SK-N-SH (cell line): Measurements from ENCODE around the gene GVQW3. TPM values are rescaled to one million over a fixed set of nuclear protein-coding genes. Genes with fewer than 3 reads are reported as not detected.

Experiments used
- CTCF ChIA-PET: fragments of 300-600, 350-600 bp; formaldehyde crosslinking; extraction: SDS; loops from one replicate; lab custom pipeline; 2021; lab: Yijun Ruan, JAX
- POLR2A ChIA-PET: fragments of 350-600 bp; sonication (Branson Sonifier 250); formaldehyde crosslinking; extraction: SDS; loops from one replicate; lab custom pipeline; 2020; ENCODE audit warnings: antibody characterized with exemption, inconsistent platforms; lab: Yijun Ruan, JAX
- DNase-seq: peaks from one replicate; pipeline ENCODE4 v3.0.0; 2012
- H2AFZ ChIP-seq: fragments of 200-600 bp; sonication (generic); 2 replicates; pipeline ENCODE4 v1.8.1; 2016; ENCODE audit warnings: antibody characterized with exemption, mild to moderate bottlenecking, low read depth
- H3F3A ChIP-seq: fragments of 200-600 bp; sonication (generic); replicated peaks from 2 replicates; pipeline ENCODE3; 2016; ENCODE audit warnings: antibody characterized with exemption, mild to moderate bottlenecking; ENCODE audit not compliant: insufficient read depth
- H3K27ac ChIP-seq, 2 experiments: fragments of 200-500 bp in 1 of 2; fragments of 200-600 bp in 1 of 2; sonication (Bioruptor generic) in 1 of 2; sonication (generic), shearing (Covaris generic) in 1 of 2; 2 replicates each; pipeline versions ENCODE4 v1.5.1 to v1.6.1; 2014 to 2016; ENCODE audit warnings: low read depth in 2 of 2, inconsistent platforms in 1 of 2, low read length in 1 of 2, mild to moderate bottlenecking in 1 of 2, mixed read lengths in 1 of 2
- H3K27me3 ChIP-seq: fragments of 200-600 bp; sonication (generic), shearing (Covaris generic); 2 replicates; pipeline ENCODE4 v1.6.1; 2016; ENCODE audit warnings: mixed run types; ENCODE audit not compliant: insufficient read depth
- H3K36me3 ChIP-seq, 2 experiments: fragments of 200-500 bp in 1 of 2; fragments of 200-600 bp in 1 of 2; sonication (Bioruptor generic) in 1 of 2; sonication (generic) in 1 of 2; replicated peaks in 1 of 2; 2 replicates each; pipeline versions ENCODE3 to v1.5.1; 2014 to 2016; ENCODE audit warnings: low read length in 1 of 2, mild to moderate bottlenecking in 1 of 2; ENCODE audit not compliant: insufficient read depth in 2 of 2, control insufficient read depth in 1 of 2
- H3K4me1 ChIP-seq, 2 experiments: fragments of 200-500 bp in 1 of 2; fragments of 200-600 bp in 1 of 2; sonication (Bioruptor generic) in 1 of 2; sonication (generic), shearing (Covaris generic) in 1 of 2; 2 replicates each; pipeline versions ENCODE4 v1.5.1 to v1.6.1; 2014 to 2016; ENCODE audit warnings: low read depth in 1 of 2, low read length in 1 of 2, mixed run types in 1 of 2; ENCODE audit not compliant: insufficient read depth in 2 of 2, control insufficient read depth in 1 of 2
- H3K4me2 ChIP-seq: fragments of 200-600 bp; sonication (generic), shearing (Covaris generic); 2 replicates; pipeline ENCODE4 v1.6.1; 2017; ENCODE audit warnings: mixed run types
- H3K4me3 ChIP-seq, 2 experiments: fragments of 200-500 bp in 1 of 2; fragments of 200-600 bp in 1 of 2; sonication (Bioruptor generic) in 1 of 2; sonication (generic), shearing (Covaris generic) in 1 of 2; 2 replicates each; pipeline versions ENCODE4 v1.5.1 to v1.8.1; 2014 to 2016; ENCODE audit warnings: low read depth in 2 of 2, inconsistent platforms in 1 of 2, low read length in 1 of 2, mild to moderate bottlenecking in 1 of 2, mixed read lengths in 1 of 2, moderate library complexity in 1 of 2
- H3K79me2 ChIP-seq: fragments of 200-600 bp; sonication (generic); 2 replicates; pipeline ENCODE4 v1.8.1; 2017; ENCODE audit warnings: mild to moderate bottlenecking; ENCODE audit not compliant: insufficient read depth
- H3K9ac ChIP-seq: fragments of 200-600 bp; sonication (generic); 2 replicates; pipeline ENCODE4 v1.6.1; 2017; ENCODE audit warnings: mixed run types
- H3K9me2 ChIP-seq: fragments of 200-600 bp; sonication (generic); 2 replicates; pipeline ENCODE4 v1.6.1; 2017; ENCODE audit warnings: mixed run types
- H3K9me3 ChIP-seq: fragments of 200-600 bp; sonication (generic); 2 replicates; pipeline ENCODE4 v1.6.1; 2017; ENCODE audit warnings: mixed run types, mild to moderate bottlenecking, moderate library complexity
- H4K20me1 ChIP-seq: fragments of 200-600 bp; sonication (generic); 2 replicates; pipeline ENCODE4 v1.6.1; 2017; ENCODE audit warnings: mild to moderate bottlenecking, mixed run types; ENCODE audit not compliant: insufficient read depth
- CTCF ChIP-seq: fragments of 200-600 bp; sonication (generic); IDR thresholded peaks from 2 replicates; pipeline ENCODE4 v1.6.1; 2017; ENCODE audit warnings: antibody characterized with exemption, mild to moderate bottlenecking, moderate library complexity
- ELF1 ChIP-seq: IDR thresholded peaks from 2 replicates; pipeline ENCODE4 v1.4.0; 2012
- FOSL2 ChIP-seq: IDR thresholded peaks from 2 replicates; pipeline ENCODE4 v1.4.0; 2012; ENCODE audit warnings: low read depth, mild to moderate bottlenecking, moderate library complexity, borderline replicate concordance
- FOXJ3 ChIP-seq: sonication (generic); formaldehyde crosslinking; IDR thresholded peaks from 2 replicates; pipeline ENCODE4 v1.5.1; 2020; ENCODE audit warnings: mild to moderate bottlenecking, missing genetic modification reagents
- FOXM1 ChIP-seq: IDR thresholded peaks from 2 replicates; pipeline ENCODE4 v1.4.0; 2012; ENCODE audit warnings: low read depth, mild to moderate bottlenecking
- GATA2 ChIP-seq: sonication (generic); formaldehyde crosslinking; IDR thresholded peaks from 2 replicates; pipeline ENCODE4 v1.5.0; 2020; ENCODE audit warnings: mild to moderate bottlenecking, missing genetic modification reagents
- MEF2A ChIP-seq: IDR thresholded peaks from 2 replicates; pipeline ENCODE4 v1.4.0; 2012; ENCODE audit warnings: low read depth, borderline replicate concordance
- RCOR1 ChIP-seq: fragments of 150-350 bp; IDR thresholded peaks from 2 replicates; pipeline ENCODE4 v1.6.1; 2017; ENCODE audit warnings: antibody characterized with exemption, low read length
- RXRA ChIP-seq: IDR thresholded peaks from 2 replicates; pipeline ENCODE4 v1.4.0; 2012; ENCODE audit warnings: low read depth, mild to moderate bottlenecking, borderline replicate concordance
- SIN3A ChIP-seq: IDR thresholded peaks from 2 replicates; pipeline ENCODE4 v1.6.1; 2012; ENCODE audit warnings: low read depth, mild to moderate bottlenecking, low read length, moderate library complexity, borderline replicate concordance
- WGBS: methylation state at CpG from one replicate; pipeline ENCODE4 v1.1.6; 2017; ENCODE audit warnings: low lambda C conversion rate; 5-methylcytosine and 5-hydroxymethylcytosine counted together
- polyA plus RNA-seq, 3 experiments: library from polyadenylated mRNA; depleted of rRNA; stranded (reverse); fragments of >200 nt; gene quantifications; 2 replicates each; pipeline ENCODE4 v1.2.3, GENCODE V29; 2012
- TF ChIP-seq, protein P1 (sequence below): IDR thresholded peaks from 2 replicates; pipeline ENCODE4 v1.4.0; 2012; ENCODE audit warnings: low read depth
- TF ChIP-seq, protein P2 (sequence below): IDR thresholded peaks from 2 replicates; pipeline ENCODE4 v1.6.1; 2012; ENCODE audit warnings: mild to moderate bottlenecking, low read depth, low read length, moderate library complexity
- TF ChIP-seq, protein P3 (sequence below): fragments of 150-350 bp; IDR thresholded peaks from 2 replicates; pipeline ENCODE4 v1.6.1; 2017; ENCODE audit warnings: antibody characterized with exemption, low read length, low read depth, borderline replicate concordance
- TF ChIP-seq, protein P4 (sequence below): IDR thresholded peaks from 2 replicates; pipeline ENCODE4; 2012

Gene GVQW3
- polyA plus RNA-seq, 1 of the 3 experiments (the other 2 are of a cell fraction): 2.3 TPM

DNA sequence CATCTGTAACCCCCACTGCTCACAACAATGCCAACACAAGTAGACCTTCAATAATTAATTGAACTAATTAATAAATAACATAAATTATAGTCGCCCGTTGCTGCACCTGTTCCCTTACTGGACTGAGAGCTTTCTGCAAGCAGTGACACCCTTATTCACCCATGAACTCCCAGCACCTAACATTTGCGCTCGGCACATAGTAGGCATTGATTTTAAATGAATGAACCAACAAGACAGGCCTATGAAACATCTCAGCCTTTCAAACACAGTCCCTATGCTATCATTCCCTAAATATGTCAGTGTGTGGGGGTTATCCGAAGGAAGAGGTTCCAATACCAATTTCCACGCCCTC, 1.3 kb upstream of the GVQW3 start:
- Histone ChIP-seq H3K9me3 (no peaks in the 10 kb centered on the region), H2AFZ (0 out of 2 replicates have a peak overlapping the region, but pooled peaks have one; percentile 78), H3K4me1 (peaks cover 17 to 26% of the 10 kb centered on the region in 2 experiments; a peak in 3 of 4 replicates), H3K9me2 (no peaks in the 10 kb centered on the region), H3K27ac (no peak overlapping the region)
- TF ChIP-seq ELF1: no peak
- no peak for TF ChIP-seq FOXM1
- TF ChIP-seq RCOR1: no peak
- no peak for TF ChIP-seq CTCF
- TF ChIP-seq, all 33 proteins: peak for 0
- peaks cover 58% of the 10 kb centered on the region for H3K79me2 ChIP-seq
- ChIA-PET CTCF (interaction anchor here (1.4 kb wide), 1 partner anchor 133 kb away, joined by 3 read pairs; no protein-coding TSS in a partner anchor), POLR2A (no interaction called here)
- no peak for DNase-seq
- H3K4me3 ChIP-seq: peak overlapping the region; percentile 78 to 85
- peaks cover 28% of the 10 kb centered on the region for H4K20me1 ChIP-seq
- 41% methylated on average over 6 of the region's 6 CpGs for WGBS
- H3F3A ChIP-seq: no peaks in the 10 kb centered on the region
- H3K36me3 ChIP-seq: no peaks in the 10 kb centered on the region
- H3K4me2 ChIP-seq: peak overlapping the region; percentile 86
- H3K9ac ChIP-seq: peak overlapping the region; percentile 86
- H3K27me3 ChIP-seq: no peaks in the 10 kb centered on the region

DNA sequence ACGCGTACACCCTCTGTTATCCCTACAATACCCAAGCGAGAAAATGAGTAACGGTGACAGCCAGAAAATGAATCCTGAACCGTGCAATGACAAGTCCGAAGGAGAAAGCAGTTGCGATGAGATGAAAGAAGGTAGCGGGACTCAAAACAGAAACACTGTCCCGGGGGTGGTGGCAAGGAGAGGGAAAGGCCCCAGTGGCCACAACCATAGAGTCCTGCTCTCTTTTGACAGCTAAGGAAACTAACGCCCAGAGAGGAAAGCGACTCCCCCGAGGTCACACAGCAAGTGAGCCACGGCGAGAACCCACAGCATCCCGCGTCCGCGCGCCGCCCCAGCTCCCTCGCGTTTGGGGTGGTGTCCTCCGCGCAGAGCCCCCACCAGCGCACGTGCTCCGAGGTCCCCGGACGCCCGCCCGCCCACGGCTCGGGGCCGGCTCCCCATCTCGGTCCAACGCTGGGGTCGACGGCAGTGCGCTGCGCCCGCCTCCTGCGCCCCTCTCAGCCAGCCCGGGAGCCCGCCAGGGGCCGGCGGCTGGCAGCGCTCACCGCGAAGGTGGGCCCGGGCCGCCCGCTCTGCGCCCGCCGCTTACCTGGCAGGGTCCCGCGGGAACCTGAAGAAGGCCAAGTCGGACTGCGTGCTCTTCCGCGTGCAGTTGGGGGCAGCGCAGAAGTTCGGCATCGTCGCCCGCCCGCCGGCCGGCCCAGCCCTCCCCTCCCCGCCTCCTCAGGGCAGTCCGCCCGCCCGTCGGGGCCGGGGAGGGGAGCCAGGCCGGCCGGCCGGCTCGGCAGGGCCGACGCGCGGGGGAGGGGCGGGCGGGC, 755 bp upstream of the GVQW3 start:
- peak overlapping the region; percentile 86 for H3K9ac ChIP-seq
- POLR2A ChIA-PET: no interaction called here
- TF ChIP-seq, protein P1, sequence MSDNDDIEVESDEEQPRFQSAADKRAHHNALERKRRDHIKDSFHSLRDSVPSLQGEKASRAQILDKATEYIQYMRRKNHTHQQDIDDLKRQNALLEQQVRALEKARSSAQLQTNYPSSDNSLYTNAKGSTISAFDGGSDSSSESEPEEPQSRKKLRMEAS: no peak
- TF ChIP-seq RXRA (no peak), SIN3A (no peak), CTCF (no peak), GATA2 (CRISPR knock-in tag) (no peak), ELF1 (no peak), MEF2A (no peak), FOXJ3 (no peak), FOSL2 (no peak)
- TF ChIP-seq, protein P2, sequence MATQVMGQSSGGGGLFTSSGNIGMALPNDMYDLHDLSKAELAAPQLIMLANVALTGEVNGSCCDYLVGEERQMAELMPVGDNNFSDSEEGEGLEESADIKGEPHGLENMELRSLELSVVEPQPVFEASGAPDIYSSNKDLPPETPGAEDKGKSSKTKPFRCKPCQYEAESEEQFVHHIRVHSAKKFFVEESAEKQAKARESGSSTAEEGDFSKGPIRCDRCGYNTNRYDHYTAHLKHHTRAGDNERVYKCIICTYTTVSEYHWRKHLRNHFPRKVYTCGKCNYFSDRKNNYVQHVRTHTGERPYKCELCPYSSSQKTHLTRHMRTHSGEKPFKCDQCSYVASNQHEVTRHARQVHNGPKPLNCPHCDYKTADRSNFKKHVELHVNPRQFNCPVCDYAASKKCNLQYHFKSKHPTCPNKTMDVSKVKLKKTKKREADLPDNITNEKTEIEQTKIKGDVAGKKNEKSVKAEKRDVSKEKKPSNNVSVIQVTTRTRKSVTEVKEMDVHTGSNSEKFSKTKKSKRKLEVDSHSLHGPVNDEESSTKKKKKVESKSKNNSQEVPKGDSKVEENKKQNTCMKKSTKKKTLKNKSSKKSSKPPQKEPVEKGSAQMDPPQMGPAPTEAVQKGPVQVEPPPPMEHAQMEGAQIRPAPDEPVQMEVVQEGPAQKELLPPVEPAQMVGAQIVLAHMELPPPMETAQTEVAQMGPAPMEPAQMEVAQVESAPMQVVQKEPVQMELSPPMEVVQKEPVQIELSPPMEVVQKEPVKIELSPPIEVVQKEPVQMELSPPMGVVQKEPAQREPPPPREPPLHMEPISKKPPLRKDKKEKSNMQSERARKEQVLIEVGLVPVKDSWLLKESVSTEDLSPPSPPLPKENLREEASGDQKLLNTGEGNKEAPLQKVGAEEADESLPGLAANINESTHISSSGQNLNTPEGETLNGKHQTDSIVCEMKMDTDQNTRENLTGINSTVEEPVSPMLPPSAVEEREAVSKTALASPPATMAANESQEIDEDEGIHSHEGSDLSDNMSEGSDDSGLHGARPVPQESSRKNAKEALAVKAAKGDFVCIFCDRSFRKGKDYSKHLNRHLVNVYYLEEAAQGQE: no peak
- TF ChIP-seq, protein P3, sequence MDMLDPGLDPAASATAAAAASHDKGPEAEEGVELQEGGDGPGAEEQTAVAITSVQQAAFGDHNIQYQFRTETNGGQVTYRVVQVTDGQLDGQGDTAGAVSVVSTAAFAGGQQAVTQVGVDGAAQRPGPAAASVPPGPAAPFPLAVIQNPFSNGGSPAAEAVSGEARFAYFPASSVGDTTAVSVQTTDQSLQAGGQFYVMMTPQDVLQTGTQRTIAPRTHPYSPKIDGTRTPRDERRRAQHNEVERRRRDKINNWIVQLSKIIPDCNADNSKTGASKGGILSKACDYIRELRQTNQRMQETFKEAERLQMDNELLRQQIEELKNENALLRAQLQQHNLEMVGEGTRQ: no peak
- TF ChIP-seq, protein P4, sequence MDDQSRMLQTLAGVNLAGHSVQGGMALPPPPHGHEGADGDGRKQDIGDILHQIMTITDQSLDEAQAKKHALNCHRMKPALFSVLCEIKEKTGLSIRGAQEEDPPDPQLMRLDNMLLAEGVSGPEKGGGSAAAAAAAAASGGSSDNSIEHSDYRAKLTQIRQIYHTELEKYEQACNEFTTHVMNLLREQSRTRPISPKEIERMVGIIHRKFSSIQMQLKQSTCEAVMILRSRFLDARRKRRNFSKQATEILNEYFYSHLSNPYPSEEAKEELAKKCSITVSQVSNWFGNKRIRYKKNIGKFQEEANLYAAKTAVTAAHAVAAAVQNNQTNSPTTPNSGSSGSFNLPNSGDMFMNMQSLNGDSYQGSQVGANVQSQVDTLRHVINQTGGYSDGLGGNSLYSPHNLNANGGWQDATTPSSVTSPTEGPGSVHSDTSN: no peak

More for the DNA sequence above, 755 bp upstream of the GVQW3 start:
- Histone ChIP-seq H3K36me3 (no peaks in the 10 kb centered on the region), H3K4me3 (peak overlapping the region; percentile 78 to 85), H3K4me1 (peaks cover 17 to 25% of the 10 kb centered on the region in 2 experiments; a peak in 3 of 4 replicates), H3F3A (no peaks in the 10 kb centered on the region), H3K27me3 (no peaks in the 10 kb centered on the region), H3K4me2 (peak overlapping the region; percentile 86), H2AFZ (peak overlapping the region; percentile 78; the same call in 1 of the 2 replicates), H3K9me2 (no peaks in the 10 kb centered on the region), H3K27ac (peak overlapping the region; percentile 46 to 74; a peak in 3 of 4 replicates), H4K20me1 (peaks cover 23% of the 10 kb centered on the region), H3K79me2 (peaks cover 52% of the 10 kb centered on the region), H3K9me3 (no peaks in the 10 kb centered on the region)
- 4% methylated on average over 26 of the region's 85 CpGs for WGBS
- DNase-seq: peak; percentile 71
- CTCF ChIA-PET: interaction anchor here (1.4 kb wide), 1 partner anchor 132 kb away, joined by 3 read pairs; no protein-coding TSS in a partner anchor
